Measurements from ENCODE around the gene PPP1R16B.

- TF ChIP-seq CTCF (IDR thresholded peaks at IDR 0.05) (no peak), POLR2A (IDR thresholded peaks at IDR 0.05) (no peak), EP300 (IDR thresholded peaks at IDR 0.05) (no peak), POLR2AphosphoS5 (IDR thresholded peaks at IDR 0.05) (no peak)
Measured at GRCh38 chr20:38900606-38901005, 95.1 kb downstream of the PPP1R16B start.

Data from suprapubic skin (tissue), 4 donors.